GM19025 (cell line): ENCODE data around the gene RNF115.
"Not testable (repeated sequence)": the region's sequence is repeated elsewhere in the genome, so short reads cannot be mapped to it uniquely, and the experiment has no call there.

Source experiments
- ATAC-seq: cut with Tn5 transposase; IDR thresholded peaks from one replicate; pipeline ENCODE4 v1.9.1; 2021; ENCODE audit warnings: mild to moderate bottlenecking, low read depth, moderate library complexity; ENCODE audit not compliant: unreplicated experiment

RNF115 gene

GRCh38 chr1:145782272-145783099 lies 41.4 kb downstream of the RNF115 start:
- no peak for ATAC-seq

DNA sequence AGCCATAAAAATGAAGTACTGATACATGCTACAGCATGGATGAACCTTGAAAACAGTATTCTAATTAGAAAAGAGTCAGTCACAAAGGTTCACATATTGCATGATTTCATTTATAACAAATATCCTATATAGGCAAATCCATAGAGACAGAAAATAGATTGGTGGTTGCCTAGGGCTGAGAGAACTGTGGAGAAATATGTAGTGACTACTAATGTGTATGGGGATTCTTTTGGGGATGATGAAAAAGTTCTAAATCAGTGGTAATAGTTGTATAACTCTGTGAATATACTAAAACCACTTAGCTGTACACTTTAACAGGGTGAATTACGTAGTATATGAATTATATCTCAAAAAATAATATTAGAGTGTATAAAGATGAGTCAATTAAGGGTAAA lies 45.8 kb downstream of the RNF115 start:
- no peak for ATAC-seq

GRCh38 chr1:145777357-145778145 lies 46.3 kb downstream of the RNF115 start:
- no peak for ATAC-seq

GRCh38 chr1:145773423-145773822 lies 50.5 kb downstream of the RNF115 start:
- no peak for ATAC-seq

DNA sequence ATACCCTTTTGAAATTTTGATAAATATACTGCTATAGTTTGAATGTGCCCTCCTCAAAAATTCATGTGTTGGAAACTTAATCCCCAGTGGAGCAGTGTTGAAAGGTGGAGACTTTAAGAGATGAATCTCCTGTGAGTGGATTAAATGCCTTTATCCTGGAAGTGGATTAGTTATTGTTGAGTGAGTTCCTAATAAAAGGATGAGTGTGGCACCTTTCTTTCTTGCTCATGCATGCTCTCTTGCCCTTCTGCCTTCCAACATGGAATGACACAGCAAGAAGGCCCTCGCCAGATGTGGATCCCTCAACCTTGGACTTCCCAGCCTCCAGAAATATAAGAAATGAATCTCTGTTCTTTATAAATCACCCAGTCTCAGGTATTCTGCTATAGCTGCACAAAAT lies 52.8 kb downstream of the RNF115 start:
- no peak for ATAC-seq

- ATAC-seq, result not testable (repeated sequence)
These were observed 55.9 kb downstream of the RNF115 start for GRCh38 chr1:145768004-145768403.

DNA sequence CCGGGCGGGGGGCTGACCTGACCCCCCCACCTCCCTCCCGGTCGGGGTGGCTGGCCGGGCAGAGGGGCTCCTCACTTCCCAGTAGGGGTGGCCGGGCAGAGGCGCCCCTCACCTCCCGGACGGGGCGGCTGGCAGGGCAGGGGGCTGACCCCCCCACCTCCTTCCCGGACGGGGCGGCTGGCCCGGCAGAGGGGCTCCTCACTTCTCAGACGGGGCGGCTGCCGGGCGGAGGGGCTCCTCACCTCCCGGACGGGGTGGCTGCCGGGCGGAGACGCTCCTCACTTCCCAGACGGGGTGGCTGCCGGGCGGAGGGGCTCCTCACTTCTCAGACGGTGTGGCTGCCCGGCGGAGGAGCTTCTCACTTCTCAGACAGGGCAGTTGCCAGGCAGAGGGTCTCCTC lies 57.0 kb downstream of the RNF115 start:
- ATAC-seq, result not testable (repeated sequence)

DNA sequence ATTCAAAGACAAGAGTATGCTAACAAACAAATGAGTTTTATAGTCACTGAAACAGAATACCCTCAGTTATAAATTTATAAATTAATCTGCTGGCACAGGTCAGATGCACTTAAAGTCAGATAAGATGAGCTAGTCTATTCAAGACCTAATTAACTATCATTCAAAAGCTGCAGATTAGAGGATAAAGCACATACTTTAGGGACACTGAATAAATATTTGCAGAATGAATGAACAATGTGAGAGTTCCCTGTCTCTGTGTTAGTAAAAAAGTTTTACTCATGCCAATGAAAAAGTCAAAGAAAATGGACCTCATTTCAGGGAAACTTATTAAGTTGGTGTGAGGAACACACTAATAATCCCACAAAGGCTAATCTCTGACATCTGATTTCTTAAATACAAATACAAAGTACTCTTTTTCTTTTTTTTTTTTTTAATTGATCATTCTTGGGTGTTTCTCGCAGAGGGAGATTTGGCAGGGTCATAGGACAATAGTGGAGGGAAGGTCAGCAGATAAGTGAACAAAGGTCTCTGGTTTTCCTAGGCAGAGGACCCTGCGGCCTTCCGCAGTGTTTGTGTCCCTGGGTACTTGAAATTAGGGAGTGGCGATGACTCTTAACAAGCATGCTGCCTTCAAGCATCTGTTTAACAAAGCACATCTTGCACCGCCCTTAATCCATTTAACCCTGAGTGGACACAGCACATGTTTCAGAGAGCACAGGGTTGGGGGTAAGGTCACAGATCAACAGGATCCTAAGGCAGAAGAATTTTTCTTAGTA lies 58.1 kb downstream of the RNF115 start:
- ATAC-seq, result not testable (repeated sequence)

DNA sequence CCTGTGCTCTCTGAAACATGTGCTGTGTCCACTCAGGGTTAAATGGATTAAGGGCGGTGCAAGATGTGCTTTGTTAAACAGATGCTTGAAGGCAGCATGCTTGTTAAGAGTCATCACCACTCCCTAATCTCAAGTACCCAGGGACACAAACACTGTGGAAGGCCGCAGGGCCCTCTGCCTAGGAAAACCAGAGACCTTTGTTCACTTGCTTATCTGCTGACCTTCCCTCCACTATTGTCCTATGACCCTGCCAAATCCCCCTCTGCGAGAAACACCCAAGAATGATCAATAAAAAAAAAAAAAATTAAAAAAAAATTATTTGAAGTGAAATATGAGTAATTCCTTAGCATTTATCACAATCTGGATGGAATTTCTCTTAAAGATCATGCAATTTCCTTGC lies 58.8 kb downstream of the RNF115 start:
- not testable (repeated sequence) for ATAC-seq

DNA sequence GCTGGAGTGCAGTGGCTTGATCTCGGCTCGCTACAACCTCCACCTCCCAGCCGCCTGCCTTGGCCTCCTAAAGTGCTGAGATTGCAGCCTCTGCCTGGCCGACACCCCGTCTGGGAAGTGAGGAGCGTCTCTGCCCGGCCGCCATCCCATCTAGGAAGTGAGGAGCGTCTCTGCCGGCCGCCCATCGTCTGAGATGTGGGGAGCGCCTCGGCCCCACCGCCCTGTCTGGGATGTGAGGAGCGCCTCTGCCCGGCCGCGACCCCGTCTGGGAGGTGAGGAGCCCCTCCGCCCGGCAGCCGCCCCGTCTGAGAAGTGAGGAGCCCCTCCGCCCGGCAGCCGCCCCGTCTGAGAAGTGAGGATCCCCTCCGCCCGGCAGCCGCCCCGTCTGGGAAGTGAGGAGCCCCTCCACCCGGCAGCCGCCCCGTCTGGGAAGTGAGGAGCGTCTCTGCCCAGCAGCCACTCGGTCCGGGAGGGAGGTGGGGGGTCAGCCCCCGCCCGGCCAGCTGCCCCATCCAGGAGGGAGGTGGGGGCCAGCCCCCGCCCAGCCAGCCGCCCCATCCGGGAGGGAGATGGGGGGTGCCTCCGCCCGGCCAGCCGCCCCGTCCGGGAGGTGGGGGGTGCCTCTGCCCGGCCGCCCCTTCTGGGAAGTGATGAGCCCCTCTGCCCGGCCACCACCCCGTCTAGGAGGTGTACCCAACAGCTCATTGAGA lies 59.5 kb downstream of the RNF115 start:
- ATAC-seq, result not testable (repeated sequence)

DNA sequence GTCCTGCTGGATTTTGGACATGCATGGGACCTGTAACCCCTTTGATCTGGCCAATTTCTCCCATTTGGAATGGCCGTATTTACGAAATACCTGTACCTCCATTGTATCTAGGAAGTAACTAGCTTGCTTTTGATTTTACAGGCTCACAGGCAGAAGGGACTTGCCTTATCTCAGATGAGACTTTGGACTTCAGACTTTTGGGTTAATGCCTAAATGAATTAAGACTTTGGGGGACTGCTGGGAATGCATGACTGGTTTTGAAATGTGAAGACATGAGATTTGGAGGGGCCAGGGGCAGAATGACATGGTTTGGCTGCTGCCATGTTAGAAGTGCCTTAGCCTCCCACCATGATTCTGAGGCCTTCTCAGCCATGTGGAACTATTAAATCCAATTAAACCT lies 61.9 kb downstream of the RNF115 start:
- not testable (repeated sequence) for ATAC-seq

DNA sequence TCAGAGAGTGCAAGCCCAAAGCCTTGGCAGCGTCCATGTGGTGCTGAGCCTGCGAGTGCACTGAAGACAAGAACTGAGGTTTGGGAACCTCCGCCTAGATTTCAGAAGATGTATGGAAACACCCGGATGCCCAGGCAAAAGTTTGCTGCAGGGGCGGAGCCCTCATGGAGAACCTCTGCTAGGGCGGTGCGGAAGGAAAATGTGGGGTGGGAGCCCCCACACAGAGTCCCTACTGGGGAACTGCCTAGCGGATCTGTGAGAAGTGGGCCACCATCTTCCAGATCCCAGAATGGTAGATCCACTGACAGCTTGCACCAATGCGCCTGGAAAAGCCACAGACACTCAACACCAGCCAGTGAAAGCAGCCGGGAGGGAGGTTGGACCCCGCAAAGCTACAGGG lies 62.4 kb downstream of the RNF115 start:
- not testable (repeated sequence) for ATAC-seq

DNA sequence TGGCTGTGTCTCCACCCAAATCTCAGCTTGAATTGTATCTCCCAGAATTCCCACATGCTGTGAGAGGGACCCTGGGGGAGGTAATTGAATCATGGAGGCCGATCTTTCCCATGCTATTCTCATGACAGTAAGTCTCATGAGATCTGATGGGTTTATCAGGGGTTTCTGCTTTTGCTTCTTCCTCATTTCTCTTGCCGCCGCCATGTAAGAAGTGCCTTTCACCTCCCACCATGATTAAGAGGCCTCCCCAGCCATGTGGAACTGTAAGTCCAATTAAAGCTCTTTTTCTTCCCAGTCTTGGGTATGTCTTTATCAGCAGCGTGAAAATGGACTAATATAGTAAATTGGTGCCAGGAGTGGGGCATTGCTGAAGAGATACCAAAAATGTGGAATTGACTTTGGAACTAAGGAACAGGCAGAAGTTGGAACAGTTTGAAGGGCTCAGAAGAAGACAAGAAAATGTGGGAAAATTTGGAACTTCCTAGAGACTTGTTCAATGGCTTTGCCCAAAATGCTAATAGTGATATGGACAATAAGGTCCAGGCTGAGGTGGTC lies 63.4 kb downstream of the RNF115 start:
- ATAC-seq, result not testable (repeated sequence)

- ATAC-seq, result no peak
These were observed 64.2 kb downstream of the RNF115 start for GRCh38 chr1:145759721-145760120.

DNA sequence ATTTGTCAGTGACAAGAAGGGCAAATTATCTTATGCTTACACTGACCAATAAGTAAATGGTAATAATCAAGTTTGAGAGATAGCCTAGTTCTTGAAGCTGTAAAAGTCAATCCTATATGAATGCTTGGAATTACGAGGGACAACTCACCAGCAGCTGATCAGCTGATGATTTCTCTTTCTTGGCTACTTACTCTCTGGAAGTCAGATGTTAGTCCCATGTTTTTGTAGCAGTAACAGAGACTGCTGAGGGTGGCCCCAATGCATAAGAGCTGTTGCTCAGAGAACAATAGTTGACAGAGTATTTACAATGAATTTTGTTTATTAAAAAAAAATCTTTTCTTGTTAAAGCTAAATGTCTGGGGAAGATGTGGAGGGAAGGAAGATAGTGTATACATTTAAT lies 65.3 kb downstream of the RNF115 start:
- no peak for ATAC-seq

- ATAC-seq, result no peak
These were observed 65.8 kb downstream of the RNF115 start for GRCh38 chr1:145758116-145758515.

DNA sequence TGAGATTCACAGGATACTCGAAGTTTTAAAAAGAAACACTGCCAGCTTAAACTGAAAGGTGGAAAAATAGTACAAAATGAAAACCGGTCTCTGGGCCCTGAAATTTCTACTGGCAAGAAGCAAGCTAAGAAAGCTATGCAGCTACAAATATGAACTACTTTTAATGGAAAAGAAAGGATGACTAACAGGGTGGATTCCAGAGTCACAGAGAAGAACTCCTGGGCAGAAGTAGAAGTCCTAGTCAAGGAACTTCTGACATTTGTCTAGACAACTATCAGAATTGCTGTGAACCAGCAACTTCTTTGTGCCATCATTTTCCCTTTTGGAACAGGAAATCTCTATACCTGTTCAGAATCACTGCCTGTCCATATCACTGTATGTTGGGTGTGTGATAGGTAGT lies 66.5 kb downstream of the RNF115 start:
- ATAC-seq, result no peak

- no peak for ATAC-seq
These were observed 72.3 kb downstream of the RNF115 start for GRCh38 chr1:145751491-145752037.

DNA sequence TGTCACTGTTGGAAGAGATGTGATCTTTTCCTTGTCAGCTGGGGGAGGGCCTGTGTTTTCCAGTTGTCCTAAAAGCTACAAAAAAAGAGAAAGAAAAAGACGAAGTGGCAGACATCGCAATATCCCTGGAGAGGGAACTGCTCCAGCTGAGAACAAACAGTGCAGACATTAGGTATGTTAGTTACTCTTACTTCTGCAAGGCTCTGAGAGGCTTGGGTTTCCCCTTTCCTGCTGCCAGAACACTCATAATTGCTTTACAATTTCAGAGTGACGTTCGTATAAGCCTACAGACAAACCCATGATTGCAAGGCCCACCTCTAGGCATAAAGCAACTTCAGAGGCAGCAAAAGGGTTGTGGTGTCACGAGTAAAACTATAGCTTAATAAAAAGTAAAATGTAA lies 73.5 kb downstream of the RNF115 start:
- ATAC-seq, result no peak
